ENCODE results near the gene TOX2.

TOX2 gene

GRCh38 chr20:44097521-44098255 lies 183.0 kb downstream of the TOX2 start:
- no peak for DNase-seq (ENCODE audit: low read depth in 2 of 2, low spot score in 1 of 2)

GRCh38 chr20:44098256-44098630 lies 183.6 kb downstream of the TOX2 start:
- no peak for DNase-seq (ENCODE audit: low read depth in 2 of 2, low spot score in 1 of 2)

GRCh38 chr20:44098657-44099056 lies 184.0 kb downstream of the TOX2 start:
- DNase-seq (ENCODE audit: low read depth in 2 of 2, low spot score in 1 of 2) = no peak

- DNase-seq (ENCODE audit: low read depth in 2 of 2, low spot score in 1 of 2) = no peak
Measured at GRCh38 chr20:44099832-44100231, 185.2 kb downstream of the TOX2 start.

GRCh38 chr20:44102582-44102981 lies 187.9 kb downstream of the TOX2 start:
- no peak for DNase-seq (ENCODE audit: low read depth in 2 of 2, low spot score in 1 of 2)

GRCh38 chr20:44104798-44105517 lies 190.3 kb downstream of the TOX2 start:
- no peak for DNase-seq (ENCODE audit: low read depth in 2 of 2, low spot score in 1 of 2)

GRCh38 chr20:44106615-44107014 lies 192.0 kb downstream of the TOX2 start:
- no peak for DNase-seq (ENCODE audit: low read depth in 2 of 2, low spot score in 1 of 2)

GRCh38 chr20:44109951-44110361 lies 195.3 kb downstream of the TOX2 start:
- DNase-seq (ENCODE audit: low read depth in 2 of 2, low spot score in 1 of 2) = no peak

- DNase-seq (ENCODE audit: low read depth in 2 of 2, low spot score in 1 of 2) = no peak
Measured at GRCh38 chr20:44110816-44111568, 196.3 kb downstream of the TOX2 start.

GRCh38 chr20:44111712-44112335 lies 197.2 kb downstream of the TOX2 start:
- DNase-seq (ENCODE audit: low read depth in 2 of 2, low spot score in 1 of 2) = no peak

GRCh38 chr20:44112456-44112855 lies 197.8 kb downstream of the TOX2 start:
- no peak for DNase-seq (ENCODE audit: low read depth in 2 of 2, low spot score in 1 of 2)

- DNase-seq (ENCODE audit: low read depth in 2 of 2, low spot score in 1 of 2) = no peak
Measured at GRCh38 chr20:44112889-44113617, 198.4 kb downstream of the TOX2 start.

GRCh38 chr20:44113618-44114376 lies 199.1 kb downstream of the TOX2 start:
- DNase-seq (ENCODE audit: low read depth in 2 of 2, low spot score in 1 of 2) = no peak

- DNase-seq (ENCODE audit: low read depth in 2 of 2, low spot score in 1 of 2) = no peak
Measured at GRCh38 chr20:44115181-44115580, 200.5 kb downstream of the TOX2 start.

GRCh38 chr20:44115762-44116644 lies 201.4 kb downstream of the TOX2 start:
- DNase-seq (ENCODE audit: low read depth in 2 of 2, low spot score in 1 of 2) = no peak

- DNase-seq (ENCODE audit: low read depth in 2 of 2, low spot score in 1 of 2) = no peak
Measured at GRCh38 chr20:44117296-44118184, 202.9 kb downstream of the TOX2 start.

GRCh38 chr20:44118185-44119033 lies 203.8 kb downstream of the TOX2 start:
- no peak for DNase-seq (ENCODE audit: low read depth in 2 of 2, low spot score in 1 of 2)

Data from stimulated activated CD8-positive, alpha-beta memory T cell treated with anti-CD3 and anti-CD28 coated beads, Interleukin-4, amount 100 ng/mL, for 1 hour (primary cell).